Central memory CD8-positive, alpha-beta T cell (primary cell): ENCODE results near the gene CFAP70.
"Not testable (repeated sequence)": the region's sequence is repeated elsewhere in the genome, so short reads cannot be mapped to it uniquely, and the experiment has no call there.

ENCODE experiments used
- ATAC-seq: fragments of 150-1000 bp; cut with Tn5 transposase; replicated peaks from 2 replicates; pipeline ENCODE4 v1.10.0; 2022; ENCODE audit warnings: mild to moderate bottlenecking, moderate FRiP score, moderate number of reproducible peaks; ENCODE audit not compliant: poor library complexity, severe bottlenecking; ENCODE audit errors: extremely low read depth
- DNase-seq, 2 donors: peaks; one replicate each; pipeline ENCODE4 v3.0.0; 2021; ENCODE audit warnings: low spot score in 2 of 2
- H3K27ac Mint-ChIP-seq: one replicate; pipeline ENCODE4 v1.8.0; 2022; ENCODE audit warnings: low read depth, mild to moderate bottlenecking, moderate library complexity, mixed read lengths
- H3K27me3 Mint-ChIP-seq: one replicate; pipeline ENCODE4 v1.8.0; 2022; ENCODE audit warnings: mixed read lengths
- H3K36me3 Mint-ChIP-seq: one replicate; pipeline ENCODE4 v1.8.0; 2022; ENCODE audit warnings: mild to moderate bottlenecking, moderate library complexity, mixed read lengths; ENCODE audit not compliant: insufficient read depth
- H3K4me1 Mint-ChIP-seq: one replicate; pipeline ENCODE4 v1.8.0; 2022; ENCODE audit warnings: mixed read lengths
- H3K4me3 Mint-ChIP-seq: one replicate; pipeline ENCODE4 v1.8.0; 2022; ENCODE audit warnings: mild to moderate bottlenecking, moderate library complexity, mixed read lengths
- H3K9me3 Mint-ChIP-seq: one replicate; pipeline ENCODE4 v1.8.0; 2022; ENCODE audit warnings: mixed read lengths

The CFAP70 gene

DNA sequence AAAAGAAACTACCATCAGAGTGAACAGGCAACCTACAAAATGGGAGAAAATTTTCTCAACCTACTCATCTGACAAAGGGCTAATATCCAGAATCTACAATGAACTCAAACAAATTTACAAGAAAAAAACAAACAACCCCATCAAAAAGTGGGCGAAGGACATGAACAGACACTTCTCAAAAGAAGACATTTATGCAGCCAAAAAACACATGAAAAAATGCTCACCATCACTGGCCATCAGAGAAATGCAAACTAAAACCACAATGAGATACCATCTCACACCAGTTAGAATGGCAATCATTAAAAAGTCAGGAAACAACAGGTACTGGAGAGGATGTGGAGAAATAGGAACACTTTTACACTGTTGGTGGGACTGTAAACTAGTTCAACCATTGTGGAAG is 30.1 kb downstream of the CFAP70 start:
- not testable (repeated sequence) for H3K36me3 Mint-ChIP-seq, H3K4me1 Mint-ChIP-seq, H3K9me3 Mint-ChIP-seq, ATAC-seq, H3K4me3 Mint-ChIP-seq, H3K27ac Mint-ChIP-seq, DNase-seq, H3K27me3 Mint-ChIP-seq

DNA sequence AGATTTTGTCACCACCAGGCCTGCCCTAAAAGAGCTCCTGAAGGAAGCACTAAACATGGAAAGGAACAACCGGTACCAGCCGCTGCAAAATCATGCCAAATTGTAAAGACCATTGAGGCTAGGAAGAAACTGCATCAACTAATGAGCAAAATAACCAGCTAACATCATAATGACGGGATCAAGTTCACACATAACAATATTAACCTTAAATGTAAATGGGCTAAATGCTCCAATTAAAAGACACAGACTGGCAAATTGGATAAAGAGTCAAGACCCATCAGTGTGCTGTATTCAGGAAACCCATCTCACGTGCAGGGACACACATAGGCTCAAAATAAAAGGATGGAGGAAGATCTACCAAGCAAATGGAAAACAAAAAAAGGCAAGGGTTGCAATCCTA is 33.4 kb downstream of the CFAP70 start:
- not testable (repeated sequence) for H3K36me3 Mint-ChIP-seq, H3K27ac Mint-ChIP-seq, H3K27me3 Mint-ChIP-seq, H3K9me3 Mint-ChIP-seq, H3K4me1 Mint-ChIP-seq, ATAC-seq, DNase-seq, H3K4me3 Mint-ChIP-seq

DNA sequence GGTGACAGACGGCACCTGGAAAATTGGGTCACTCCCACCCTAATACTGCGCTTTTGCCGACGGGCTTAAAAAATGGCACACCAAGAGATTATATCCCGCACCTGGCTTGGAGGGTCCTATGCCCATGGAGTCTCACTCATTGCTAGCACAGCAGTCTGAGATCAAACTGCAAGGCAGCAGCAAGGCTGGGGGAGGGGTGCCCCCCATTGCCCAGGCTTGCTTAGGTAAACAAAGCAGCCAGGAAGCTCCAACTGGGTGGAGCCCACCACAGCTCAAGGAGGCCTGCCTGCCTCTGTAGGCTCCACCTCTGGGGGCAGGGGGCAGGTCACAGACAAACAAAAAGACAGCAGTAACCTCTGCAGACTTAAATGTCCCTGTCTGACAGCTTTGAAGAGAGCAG is 35.1 kb downstream of the CFAP70 start:
- not testable (repeated sequence) for H3K4me1 Mint-ChIP-seq

DNA sequence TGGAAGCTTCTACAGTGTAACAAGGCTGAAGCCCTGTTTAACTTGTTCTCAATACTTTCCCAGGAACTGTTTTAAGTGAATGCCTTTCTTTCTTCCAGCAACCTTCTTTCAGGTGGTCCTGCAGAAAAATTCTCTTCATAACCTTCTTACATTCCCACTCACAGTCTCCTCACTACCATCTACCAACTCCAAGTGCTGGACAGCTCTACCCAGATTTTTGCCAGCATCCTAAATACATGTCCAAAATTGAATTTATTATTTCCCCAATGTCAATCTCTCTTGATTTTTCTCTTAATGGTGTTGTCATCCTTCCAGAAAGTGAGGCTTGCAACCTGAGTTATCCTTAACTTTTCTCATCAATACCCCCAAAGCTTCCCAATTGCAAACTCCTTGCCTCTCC is 48.2 kb downstream of the CFAP70 start:
- DNase-seq (no peak), ATAC-seq (no peak)
- no peak overlapping the region for H3K4me3 Mint-ChIP-seq
- H3K27me3 Mint-ChIP-seq: no peaks in the 10 kb centered on the region
- no peaks in the 10 kb centered on the region for H3K36me3 Mint-ChIP-seq
- no peak overlapping the region for H3K27ac Mint-ChIP-seq
- no peaks in the 10 kb centered on the region for H3K4me1 Mint-ChIP-seq
- H3K9me3 Mint-ChIP-seq: peaks cover 11% of the 10 kb centered on the region

More for the DNA sequence above, 35.1 kb downstream of the CFAP70 start:
- DNase-seq, H3K9me3 Mint-ChIP-seq, ATAC-seq, H3K27me3 Mint-ChIP-seq, H3K36me3 Mint-ChIP-seq, H3K4me3 Mint-ChIP-seq, H3K27ac Mint-ChIP-seq: not testable (repeated sequence)

DNA sequence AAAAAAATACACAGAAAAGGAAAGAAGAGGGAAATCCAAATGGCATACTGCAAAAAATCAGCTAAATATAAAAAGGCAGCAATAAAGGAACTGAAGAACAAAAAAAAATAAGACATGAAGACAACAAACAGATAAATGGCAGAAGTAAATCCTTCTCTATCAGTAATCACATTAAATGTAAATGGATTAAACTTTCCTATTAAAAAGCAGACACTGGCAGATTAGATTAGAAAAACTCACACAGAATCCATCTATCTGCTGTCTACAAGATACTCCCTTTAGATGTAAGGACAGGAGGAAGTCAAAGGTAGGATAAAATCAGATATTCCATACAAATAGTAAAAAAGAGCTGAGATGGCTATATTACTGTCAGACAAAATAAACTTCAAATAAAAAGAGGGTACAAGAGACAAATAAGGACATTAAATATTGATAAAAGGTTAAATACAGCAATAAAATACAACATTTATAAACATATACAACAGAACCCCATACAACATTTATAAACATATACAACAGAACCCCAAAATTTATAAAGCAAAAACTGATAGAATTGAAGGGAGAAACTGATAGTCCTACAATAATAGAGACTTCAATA is 51.4 kb downstream of the CFAP70 start:
- ATAC-seq (no peak), DNase-seq (no peak)
- no peak overlapping the region for H3K27ac Mint-ChIP-seq
- no peaks in the 10 kb centered on the region for H3K36me3 Mint-ChIP-seq
- H3K27me3 Mint-ChIP-seq: no peaks in the 10 kb centered on the region
- peaks cover 12% of the 10 kb centered on the region for H3K9me3 Mint-ChIP-seq
- no peak overlapping the region for H3K4me3 Mint-ChIP-seq
- H3K4me1 Mint-ChIP-seq: no peaks in the 10 kb centered on the region

DNA sequence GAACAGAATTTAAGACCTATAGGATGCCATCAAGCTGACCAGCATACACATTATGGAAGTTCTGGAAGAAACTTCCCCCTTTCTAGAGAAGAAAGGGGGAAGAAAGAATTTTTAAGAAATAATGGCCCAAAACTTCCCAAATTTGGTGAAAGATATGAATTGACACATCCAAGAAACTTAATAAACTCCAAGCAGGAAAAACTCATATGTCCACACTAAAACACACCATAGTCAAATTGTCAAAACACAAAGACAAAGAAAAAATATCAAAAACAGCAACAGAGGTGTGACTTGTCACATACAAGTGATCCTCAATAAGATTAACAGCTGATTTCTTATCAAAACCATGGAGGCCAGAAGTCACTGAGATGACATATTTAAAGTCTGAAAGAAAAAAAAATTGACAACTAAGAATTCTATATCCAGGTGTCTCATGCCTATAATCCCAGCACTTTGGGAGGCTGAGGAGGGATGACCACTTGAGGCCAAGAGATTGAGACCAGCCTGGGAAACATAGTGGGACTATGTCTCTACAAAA is 52.4 kb downstream of the CFAP70 start:
- Mint-ChIP-seq H3K9me3 (peaks cover 12% of the 10 kb centered on the region), H3K27me3 (no peaks in the 10 kb centered on the region), H3K36me3 (no peaks in the 10 kb centered on the region), H3K27ac (no peak overlapping the region), H3K4me3 (no peak overlapping the region), H3K4me1 (no peaks in the 10 kb centered on the region)
- DNase-seq (no peak), ATAC-seq (no peak)

DNA sequence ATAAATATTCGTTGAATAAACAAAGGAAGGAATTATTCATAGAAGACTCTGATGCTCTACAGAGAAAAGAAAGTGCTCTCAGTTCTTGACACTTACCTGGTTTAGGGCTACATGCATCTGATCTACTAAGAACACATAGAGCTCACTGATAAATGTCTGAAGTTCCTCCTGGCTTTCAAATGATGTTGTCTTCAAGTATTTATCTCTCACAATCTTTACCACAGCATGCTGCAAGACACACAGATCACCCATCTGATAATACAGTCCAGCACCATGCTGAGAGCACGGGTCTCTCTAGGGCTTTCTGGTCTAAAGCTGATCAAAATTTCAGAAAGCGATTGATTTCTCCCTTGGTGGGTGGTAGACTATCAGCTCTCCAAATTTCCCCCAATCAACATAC is 61.7 kb downstream of the CFAP70 start:
- no peak for DNase-seq
- no peaks in the 10 kb centered on the region for H3K4me1 Mint-ChIP-seq
- no peak overlapping the region for H3K27ac Mint-ChIP-seq
- no peaks in the 10 kb centered on the region for H3K36me3 Mint-ChIP-seq
- H3K4me3 Mint-ChIP-seq: no peak overlapping the region
- no peaks in the 10 kb centered on the region for H3K27me3 Mint-ChIP-seq
- ATAC-seq: peak; percentile 24
- H3K9me3 Mint-ChIP-seq: no peaks in the 10 kb centered on the region

DNA sequence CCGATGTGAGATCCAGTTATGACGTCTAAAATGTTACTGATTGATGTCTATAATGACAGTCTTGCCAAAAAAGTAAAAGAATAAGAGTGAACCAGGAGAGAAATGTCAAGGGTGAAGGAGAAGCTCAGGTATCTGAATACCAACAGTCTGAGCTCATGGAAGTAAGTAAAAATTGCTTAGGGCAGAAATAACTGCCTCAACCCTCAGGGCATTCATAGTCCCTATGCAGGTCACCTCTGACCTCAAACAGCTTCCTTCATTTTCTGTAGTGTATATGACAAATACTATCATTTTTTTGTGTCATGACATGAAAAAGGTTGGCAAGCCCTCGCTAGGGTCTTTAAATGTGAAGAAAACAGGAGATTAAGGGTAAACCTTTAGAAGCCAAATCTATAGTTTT is 65.2 kb downstream of the CFAP70 start:
- Mint-ChIP-seq H3K9me3 (no peaks in the 10 kb centered on the region), H3K27ac (no peak overlapping the region), H3K4me1 (no peaks in the 10 kb centered on the region), H3K4me3 (no peak overlapping the region), H3K27me3 (no peaks in the 10 kb centered on the region), H3K36me3 (no peaks in the 10 kb centered on the region)
- DNase-seq (no peak), ATAC-seq (no peak)

DNA sequence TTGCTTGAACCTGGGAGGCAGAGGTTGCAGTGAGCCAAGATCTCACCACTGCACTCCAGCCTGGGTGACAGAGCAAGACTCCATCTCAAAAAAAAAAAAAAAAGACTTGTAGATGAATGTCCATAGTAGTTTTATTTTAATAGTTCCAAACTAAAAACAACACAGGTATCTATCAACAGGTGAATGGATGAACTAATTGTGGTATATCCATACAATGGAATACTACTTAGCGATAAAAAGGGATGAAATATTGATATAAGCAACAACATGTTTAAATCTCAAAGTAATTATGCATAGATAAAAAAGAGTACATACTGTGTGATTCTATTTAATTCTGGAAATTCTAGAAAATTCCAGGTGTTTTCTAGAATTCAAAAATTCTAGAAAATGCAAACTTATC is 68.7 kb downstream of the CFAP70 start:
- H3K4me3 Mint-ChIP-seq: no peak overlapping the region
- no peak overlapping the region for H3K27ac Mint-ChIP-seq
- H3K4me1 Mint-ChIP-seq: no peaks in the 10 kb centered on the region
- no peak for DNase-seq
- ATAC-seq: no peak
- no peaks in the 10 kb centered on the region for H3K27me3 Mint-ChIP-seq
- no peaks in the 10 kb centered on the region for H3K36me3 Mint-ChIP-seq
- no peaks in the 10 kb centered on the region for H3K9me3 Mint-ChIP-seq

DNA sequence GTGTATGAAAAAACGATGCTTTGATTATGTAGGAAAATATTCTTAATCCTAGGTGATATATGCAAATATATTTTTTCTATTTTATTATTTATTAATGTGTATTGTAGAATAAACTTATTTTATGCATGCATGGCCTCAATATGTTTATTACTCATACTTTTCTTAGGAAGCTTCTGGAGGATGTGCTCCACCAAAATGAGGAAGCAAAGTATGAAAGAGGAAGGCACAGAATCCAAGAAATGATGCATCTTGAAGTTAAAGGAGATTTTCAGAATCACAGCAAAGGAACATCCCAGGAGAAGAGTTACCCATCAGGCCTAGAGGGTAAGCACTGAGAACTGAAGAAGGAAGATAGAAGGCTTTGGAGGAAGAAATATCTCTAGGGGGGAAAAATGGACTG is 71.2 kb downstream of the CFAP70 start:
- Mint-ChIP-seq H3K27me3 (no peaks in the 10 kb centered on the region), H3K36me3 (no peaks in the 10 kb centered on the region), H3K9me3 (no peaks in the 10 kb centered on the region), H3K4me3 (no peak overlapping the region), H3K4me1 (no peaks in the 10 kb centered on the region), H3K27ac (no peak overlapping the region)
- no peak for ATAC-seq
- no peak for DNase-seq

DNA sequence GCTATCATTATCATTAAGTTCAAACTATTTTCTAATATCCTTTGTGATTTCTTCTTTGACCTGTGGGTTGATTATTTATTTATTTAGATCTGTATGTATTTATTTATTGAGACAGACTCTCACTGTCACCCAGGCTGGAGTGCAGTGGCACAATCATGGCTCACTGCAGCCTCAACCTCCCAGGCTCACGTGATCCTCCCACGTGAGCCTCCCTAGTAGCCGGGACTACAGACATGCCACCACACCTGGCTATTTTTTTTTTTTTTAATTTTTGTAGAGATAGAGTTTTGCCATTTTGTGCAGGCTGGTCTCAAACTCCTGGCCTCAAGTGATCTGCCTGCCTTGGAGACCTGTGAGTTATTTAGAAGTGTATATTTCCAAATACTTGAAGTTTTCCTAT is 77.6 kb downstream of the CFAP70 start:
- Mint-ChIP-seq H3K27ac (no peak overlapping the region), H3K27me3 (no peaks in the 10 kb centered on the region), H3K36me3 (no peaks in the 10 kb centered on the region), H3K4me3 (no peak overlapping the region), H3K9me3 (no peaks in the 10 kb centered on the region), H3K4me1 (no peaks in the 10 kb centered on the region)
- DNase-seq (no peak), ATAC-seq (no peak)

DNA sequence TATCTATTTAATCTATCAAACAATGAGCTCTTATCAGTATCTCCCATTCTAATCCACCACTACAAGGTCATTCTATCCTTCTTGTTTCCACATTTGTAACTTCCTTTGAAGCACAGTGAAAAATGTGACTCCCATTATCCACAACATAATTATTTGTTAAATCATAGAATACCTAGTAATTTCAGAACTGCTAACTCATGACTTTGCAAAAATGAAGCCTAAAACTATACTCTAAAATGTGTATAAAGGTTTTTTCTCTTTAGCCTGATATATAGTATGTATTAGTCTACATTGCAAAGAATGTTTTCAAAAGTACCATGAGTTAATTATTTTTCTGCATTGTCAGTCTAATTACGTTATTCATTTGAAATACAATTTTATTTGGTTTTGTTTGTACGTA is 94.2 kb downstream of the CFAP70 start:
- no peak for ATAC-seq
- Mint-ChIP-seq H3K36me3 (no peaks in the 10 kb centered on the region), H3K4me3 (no peak overlapping the region), H3K27ac (no peak overlapping the region), H3K9me3 (no peaks in the 10 kb centered on the region), H3K27me3 (no peaks in the 10 kb centered on the region), H3K4me1 (no peaks in the 10 kb centered on the region)
- DNase-seq: no peak

DNA sequence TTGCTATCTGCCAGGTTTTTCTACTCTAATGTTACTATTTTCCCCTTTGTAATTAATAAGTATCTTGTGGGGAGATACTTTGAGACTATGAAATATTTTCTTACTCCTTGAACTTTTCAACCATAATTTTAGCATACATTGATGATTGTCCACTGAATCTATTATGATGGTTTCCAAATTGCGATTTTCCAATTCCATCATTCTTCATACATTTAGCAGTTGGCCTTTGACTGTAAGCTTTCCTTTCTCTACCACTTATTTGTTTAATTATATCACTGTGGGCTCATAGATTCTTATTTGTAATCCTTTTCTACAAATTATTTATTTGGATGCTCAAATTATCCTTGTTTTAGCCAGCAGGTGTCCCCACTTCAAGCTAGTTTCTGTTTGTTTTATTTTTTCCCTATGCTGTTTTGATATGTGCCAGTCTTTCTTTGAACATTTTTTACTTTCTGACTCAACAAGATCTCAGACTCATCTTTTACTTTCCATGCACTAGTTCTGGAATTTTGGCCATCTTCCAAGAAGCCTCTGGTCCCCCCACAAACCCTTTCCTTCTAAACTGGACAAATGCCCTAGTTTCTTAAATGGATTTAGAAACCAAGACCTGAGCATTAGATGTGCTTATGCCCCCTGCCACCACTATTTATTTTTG is 94.8 kb downstream of the CFAP70 start:
- ATAC-seq: no peak
- H3K27ac Mint-ChIP-seq: no peak overlapping the region
- H3K4me3 Mint-ChIP-seq: no peak overlapping the region
- DNase-seq: no peak
- H3K36me3 Mint-ChIP-seq: no peaks in the 10 kb centered on the region
- H3K9me3 Mint-ChIP-seq: no peaks in the 10 kb centered on the region
- H3K27me3 Mint-ChIP-seq: no peaks in the 10 kb centered on the region
- no peaks in the 10 kb centered on the region for H3K4me1 Mint-ChIP-seq
